ENCODE data around the gene FOXP4.

Gene FOXP4

DNA sequence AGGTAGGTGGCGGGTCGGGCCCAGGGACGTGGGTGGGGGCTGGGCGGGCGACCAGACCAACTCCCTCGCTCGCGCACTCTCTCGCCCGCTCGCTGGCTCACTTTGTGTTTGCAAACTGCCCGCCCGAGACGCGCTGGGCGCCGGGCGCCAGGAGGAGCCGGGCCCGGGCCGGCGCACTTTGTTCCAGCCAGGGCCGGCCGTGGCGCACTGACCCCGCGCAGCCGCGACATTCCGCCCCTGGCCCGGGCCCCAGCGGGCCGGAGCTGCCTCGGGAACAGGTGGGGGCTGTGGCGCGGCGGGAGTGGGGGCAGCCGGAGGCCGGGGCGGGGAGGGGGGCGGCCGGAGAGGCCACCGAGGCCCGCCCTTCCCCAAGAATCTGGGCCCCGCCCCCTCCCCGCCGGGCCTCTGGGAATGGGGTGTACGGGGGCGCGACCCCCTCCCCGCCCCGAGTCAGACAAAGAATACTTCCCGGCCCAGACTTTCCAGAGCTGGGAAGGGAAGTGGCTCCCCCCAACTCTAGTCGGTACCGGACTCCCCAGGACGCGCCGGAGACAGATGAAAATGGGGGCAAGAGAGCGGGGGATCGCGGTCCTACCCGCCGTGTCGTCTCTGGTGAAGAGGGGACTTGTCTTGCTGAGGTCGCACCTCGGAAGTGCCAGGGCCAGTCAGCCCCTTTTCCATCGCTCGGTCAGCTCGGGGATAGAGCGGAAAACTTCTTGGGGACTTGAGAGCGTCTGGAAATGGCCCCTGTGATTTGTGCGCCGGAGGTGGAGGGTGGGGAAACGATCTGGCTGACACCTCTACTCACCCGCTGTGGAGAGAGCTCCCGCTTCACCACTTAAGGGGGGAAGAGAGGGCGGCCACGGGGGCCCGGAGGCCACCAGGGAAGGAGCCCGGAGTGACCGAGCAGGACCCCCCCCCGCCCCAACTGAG, 951 bp downstream of the FOXP4 start:
- DNase-seq (ENCODE audit: low read depth in 2 of 2) = no peak

DNA sequence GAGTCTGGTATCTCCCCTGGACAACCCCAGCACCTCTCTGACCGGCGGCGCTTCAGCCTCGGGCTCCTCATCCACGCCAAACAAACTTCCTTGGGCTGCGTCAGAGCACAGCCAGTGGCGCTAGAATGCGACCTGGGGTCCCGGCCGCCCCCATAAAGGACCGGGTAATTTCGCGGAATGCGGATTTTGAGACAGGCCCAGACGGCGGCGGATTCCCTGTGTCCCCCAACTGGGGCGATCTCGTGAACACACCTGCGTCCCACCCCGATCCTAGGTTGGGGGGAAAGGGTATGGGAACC, 1.6 kb downstream of the FOXP4 start:
- no peak for DNase-seq (ENCODE audit: low read depth in 2 of 2)

DNA sequence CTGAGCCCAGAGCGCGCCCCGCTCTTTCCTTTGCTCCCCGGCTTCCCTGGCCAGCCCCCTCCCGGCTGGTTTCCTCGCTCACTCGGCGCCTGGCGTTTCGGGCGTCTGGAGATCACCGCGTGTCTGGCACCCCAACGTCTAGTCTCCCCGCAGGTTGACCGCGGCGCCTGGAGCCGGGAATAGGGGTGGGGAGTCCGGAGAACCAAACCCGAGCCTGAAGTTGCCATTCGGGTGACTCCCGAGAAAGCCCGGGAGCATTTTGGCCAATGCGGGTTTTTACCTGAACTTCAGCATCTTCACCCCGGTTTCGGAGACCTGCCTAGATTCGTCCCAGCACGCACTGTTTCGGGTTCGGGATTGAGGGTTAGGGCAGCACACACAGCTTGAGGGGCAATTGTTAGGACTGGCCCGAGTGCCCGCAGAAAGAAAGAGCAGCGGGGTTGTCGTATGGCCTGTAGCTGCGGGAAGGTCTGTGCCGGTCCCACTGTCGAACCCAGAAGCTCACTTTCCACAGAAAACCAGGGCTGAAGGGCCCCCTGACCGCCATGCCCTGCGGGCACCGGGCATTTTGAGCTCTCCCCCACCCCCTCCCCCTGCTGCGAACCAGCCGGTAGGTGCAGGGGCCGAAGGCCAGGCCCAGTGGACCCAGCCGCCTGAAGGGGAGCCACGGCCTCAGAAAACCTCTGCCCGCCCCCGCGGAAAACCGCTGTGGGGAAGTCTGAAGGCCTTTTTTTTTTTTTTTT, 2.1 kb downstream of the FOXP4 start:
- DNase-seq (ENCODE audit: low read depth in 2 of 2) = no peak

DNA sequence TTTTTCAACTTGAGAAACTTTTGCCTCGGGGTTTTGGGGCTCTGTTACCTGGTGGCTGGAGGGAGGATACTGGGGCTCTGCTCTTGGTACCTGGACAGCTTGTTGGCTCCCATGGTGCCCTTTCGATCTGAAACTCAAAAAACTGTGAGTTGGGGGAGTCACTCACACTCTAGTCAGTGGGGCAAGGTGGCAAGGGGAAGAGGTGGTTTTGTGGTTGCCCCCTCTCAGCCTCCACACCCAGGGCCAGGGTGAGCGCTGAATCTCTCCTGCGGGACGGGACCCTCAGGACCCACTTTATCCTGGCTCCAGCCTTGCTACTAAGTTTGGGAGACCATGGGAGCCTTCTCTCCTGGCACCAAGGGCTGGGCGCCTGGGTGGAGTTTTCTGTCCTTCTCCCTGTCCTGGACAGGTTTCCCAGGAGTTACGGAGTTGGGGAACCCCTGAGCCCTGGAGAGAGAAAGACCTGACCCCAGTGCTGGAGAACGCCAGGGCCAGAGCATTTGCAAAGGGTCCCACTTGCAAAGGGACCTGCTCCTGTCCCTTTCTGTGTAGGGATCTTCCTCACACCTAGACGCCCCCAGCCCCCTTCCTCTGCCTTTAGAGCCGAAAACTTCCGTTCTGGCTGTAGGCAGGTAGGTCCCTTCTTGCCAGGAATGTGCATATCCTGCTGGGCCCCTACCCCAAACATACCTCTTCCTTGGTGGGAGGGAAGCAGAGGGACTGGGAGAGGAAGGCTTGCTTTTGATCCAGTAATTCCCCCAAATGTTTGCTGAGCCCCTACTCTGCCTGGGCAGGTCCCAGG, 2.9 kb downstream of the FOXP4 start:
- DNase-seq (ENCODE audit: low read depth in 2 of 2) = no peak

DNA sequence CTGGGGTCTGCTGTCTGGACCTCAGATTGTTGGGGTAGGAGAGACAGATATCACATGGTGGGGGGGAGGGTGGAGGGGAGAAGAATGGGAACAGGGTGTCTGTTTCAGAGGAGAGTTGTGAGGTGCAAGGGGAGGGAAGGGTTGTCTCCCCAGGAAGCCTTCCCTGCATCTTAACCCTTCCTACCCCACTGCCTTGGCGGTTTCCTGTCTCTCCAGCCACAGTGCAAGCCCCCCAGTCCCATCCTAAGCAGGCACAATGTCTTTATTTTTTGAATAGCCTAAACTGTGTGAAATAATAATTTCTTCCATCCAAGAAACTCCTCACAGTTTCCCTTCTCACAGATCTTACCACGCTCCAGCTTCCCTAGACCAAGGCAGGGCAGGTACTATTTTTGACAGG, 3.5 kb downstream of the FOXP4 start:
- DNase-seq (ENCODE audit: low read depth in 2 of 2) = no peak

DNA sequence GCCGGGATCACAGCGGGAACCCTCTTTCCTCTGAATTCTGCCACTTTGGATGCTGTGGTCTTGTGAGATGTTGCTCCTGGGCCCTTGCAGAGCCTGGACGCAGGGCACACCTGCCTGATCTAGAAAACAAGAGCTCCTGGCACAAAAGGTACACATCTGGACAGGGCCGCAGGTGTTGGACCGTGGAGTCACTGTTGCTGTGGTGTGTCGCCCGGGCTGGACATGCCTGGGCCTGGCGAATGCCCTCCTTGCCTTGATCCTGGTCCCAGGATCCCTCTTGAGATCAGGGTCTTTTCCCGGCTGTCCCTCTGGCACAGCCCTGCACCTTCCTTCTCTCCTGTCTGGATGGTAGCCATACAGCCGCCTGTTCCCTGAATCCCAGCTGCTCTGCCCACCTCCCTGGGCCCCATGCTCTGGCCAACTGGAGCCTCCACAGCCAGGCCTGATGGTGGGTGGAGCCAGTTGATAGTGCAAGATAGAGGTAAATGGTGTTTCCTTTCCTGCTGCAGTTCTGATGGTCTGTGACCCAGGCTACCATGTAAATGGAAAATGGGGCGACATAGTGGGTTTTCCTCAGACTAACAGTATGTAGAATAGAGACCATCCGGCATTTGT, 5.0 kb downstream of the FOXP4 start:
- DNase-seq (ENCODE audit: low read depth in 2 of 2) = no peak

DNA sequence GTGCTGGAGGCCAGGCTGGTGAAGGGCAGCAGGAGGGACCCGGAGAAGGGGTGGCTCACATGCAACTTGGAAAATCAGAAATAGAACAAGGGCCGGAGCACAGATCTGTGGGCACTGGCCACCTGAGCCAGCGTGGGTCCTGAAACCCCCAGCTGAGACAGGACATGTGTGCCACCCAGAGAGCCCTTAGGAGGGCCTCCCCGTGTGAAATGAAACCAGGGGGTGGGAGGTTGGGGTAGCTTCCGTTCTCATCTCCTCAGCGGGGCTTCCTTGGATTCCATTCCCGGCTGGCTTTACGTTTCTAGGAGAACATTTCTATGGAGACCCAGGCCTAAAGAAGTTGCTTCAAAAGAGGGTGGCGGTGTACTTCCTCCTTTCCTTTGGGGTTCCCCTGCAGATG, 5.7 kb downstream of the FOXP4 start:
- no peak for DNase-seq (ENCODE audit: low read depth in 2 of 2)

DNA sequence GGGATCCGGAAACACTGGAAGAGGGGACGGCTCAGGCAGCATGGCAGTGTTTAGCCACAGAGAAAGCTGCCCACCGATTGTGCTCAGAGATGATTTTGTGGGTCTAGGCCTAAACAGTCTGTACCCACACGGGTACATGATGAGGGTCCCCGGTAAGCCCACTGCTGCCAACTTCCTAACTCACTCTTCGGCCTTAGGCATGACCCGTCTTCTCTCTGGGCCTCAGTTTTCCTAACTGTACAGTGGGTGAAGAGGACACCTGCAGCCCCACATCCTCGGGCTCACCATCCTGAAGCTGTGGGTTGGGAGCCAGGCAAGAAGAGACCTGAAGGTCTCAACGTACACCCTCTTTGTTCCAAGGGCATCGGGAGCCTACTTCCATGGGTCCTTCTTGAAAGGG, 6.5 kb downstream of the FOXP4 start:
- no peak for DNase-seq (ENCODE audit: low read depth in 2 of 2)

DNA sequence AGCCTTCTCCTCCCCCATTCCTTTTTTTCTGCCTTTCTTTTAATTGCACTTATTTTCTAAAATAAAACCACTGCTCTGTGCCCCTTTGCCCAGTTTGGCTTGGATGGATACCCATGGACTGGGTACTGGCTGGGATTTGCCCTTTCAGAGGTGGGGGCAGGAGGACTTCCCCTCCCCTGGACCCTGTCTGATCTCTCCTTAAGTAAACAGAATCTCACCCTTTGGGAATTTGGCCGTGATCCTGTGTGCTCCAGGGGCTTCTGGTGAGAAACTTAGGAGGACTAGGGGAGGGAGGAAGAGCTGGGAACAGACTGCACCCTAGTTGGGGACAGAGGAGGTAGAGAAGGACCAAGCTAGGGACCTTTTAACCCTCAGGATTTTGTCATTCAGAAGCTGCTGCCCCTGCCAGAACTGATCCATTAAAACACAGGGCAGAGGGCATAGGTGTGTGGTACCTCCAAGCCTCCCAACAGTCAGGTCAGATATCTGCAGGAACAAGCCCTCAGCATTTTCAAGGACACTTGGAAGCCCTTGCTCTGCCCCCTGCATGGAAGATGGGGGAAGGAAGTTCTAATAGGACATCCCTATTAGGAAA, 7.3 kb downstream of the FOXP4 start:
- DNase-seq (ENCODE audit: low read depth in 2 of 2) = no peak

DNA sequence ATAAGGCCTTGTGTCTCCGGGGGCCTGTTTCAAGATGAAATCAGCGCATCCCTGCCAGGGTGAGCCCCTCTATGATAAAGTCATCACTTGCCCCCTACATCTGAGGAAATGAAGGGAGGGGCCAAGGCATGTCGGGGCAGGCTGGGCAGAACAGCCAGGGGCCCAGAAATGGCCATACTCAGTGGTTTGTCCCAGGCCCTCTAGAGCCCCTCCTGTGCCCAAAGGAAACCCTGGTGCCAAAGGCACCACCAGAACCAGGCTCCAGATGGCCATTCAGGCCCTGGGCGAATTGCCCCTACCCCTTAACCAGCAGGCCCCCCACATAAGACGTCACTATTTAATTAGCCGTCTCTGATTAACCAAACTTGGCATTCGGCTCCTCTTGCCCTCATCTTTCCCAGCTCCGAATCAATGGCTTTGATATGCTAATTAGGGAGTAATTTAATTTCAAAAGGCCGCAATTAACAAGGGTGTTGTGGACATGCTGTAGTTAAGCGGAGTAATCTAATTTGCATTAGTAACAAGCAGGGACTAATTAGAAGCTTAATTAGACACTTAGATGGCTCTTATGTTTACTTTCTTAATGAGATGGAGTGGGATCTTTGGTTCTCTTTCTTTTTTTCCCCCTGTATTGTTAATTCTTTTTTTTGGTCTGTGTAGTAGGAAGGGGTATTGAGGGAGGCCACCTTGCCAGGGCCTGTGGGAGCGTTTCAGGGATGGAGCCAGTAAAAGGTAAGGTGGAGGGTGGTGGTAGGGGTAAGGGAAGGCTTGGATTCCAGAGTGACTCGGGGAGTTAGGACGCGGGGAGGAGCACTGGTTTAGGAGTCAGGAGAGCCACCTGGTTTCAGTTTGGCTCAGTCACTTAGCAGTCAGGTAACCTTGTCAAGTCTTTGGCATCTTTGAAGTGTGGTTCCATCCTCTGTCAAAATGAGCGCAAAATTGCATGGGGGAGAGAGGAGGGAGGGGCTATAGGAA, 9.4 kb downstream of the FOXP4 start:
- no peak for DNase-seq (ENCODE audit: low read depth in 2 of 2)

DNA sequence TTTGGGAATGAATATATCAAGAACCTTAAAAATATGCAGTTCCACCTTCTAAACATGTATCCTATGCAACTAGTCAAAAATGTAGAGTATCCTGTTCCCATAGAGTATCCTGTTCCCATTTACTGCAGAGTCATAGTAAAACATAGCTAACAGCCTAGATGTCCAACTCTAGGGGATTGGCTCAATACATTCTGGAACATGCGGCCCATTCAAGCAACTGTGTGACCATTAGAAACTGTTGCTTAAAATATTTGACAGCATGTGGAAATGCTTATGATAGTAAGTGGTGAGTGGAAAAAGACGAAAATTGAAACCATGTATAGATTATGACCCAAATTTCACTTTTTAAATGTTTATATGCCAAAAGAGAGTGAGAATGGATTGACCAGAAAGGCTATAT, 11.2 kb downstream of the FOXP4 start:
- no peak for DNase-seq (ENCODE audit: low read depth in 2 of 2)

DNA sequence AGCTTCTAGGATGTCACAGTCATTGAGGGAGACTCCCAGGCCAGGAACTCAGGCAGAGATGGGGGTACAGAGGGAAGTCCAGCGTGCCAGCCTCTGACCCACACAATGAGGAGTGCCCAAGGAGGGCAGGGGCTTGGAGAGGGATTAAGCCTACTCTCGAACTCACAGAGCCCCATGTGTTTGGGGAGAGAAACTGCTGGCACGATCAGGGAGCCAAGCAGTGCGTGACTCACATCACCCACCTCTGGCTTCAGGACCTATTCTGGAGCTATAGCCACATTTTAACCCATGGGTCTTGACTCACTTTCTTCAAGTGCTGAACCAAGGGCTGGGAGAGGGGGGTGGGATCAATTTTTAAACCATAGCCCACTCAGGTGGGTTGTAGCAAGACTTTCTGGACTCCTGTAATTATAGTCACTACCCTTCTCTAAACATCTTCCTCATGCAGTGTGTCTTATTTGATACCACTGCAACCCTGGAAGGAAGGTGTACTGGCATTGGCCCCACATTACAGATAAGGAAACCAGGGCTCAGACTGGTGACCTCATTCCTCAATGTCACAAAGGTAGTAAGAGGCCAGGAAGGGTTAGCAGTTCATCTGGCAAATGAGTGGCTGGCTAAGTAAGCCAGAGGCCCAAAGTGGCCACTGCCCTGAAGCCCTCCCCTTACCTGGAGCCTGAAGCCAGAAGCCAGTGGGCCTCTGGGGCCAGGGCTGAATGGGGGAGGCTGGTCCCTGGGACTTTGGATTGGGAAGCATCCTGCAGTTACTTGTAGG, 12.0 kb downstream of the FOXP4 start:
- no peak for DNase-seq (ENCODE audit: low read depth in 2 of 2)

DNA sequence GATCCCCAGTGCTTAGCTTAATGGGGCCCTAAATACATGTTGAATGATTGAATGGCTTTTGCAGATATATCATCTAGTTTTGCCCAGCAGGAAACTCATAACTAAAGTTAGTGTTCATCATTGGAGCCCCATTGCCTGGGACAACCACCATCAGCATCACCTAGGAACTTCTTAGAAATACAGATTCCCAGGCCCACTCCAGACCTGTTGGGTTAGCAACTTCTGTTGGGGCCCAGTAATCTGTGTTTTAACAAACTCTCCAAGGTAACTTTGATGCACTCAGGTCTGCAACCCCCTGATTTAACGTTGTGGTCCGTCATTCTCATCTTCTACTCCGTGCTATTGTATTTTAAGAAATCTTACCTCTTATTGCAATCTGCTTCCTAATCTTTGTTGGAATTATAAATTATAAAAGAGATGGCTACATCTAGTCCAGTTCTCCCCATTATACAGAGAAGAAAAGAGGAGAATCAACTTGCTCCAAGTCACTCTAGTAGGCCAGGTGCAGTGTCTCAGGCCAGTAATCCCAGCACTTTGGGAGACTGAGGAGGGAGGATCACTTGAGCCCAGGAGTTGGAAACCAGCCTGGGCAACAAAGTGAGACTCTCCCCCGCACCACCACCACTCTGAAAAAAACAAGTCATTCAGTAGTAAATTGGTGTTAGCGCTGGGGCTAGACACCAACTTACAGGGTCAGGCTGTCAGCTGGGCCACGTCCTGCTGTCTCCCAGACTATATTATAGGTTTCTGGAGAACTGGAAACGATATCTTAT, 13.7 kb downstream of the FOXP4 start:
- DNase-seq (ENCODE audit: low read depth in 2 of 2) = no peak

DNA sequence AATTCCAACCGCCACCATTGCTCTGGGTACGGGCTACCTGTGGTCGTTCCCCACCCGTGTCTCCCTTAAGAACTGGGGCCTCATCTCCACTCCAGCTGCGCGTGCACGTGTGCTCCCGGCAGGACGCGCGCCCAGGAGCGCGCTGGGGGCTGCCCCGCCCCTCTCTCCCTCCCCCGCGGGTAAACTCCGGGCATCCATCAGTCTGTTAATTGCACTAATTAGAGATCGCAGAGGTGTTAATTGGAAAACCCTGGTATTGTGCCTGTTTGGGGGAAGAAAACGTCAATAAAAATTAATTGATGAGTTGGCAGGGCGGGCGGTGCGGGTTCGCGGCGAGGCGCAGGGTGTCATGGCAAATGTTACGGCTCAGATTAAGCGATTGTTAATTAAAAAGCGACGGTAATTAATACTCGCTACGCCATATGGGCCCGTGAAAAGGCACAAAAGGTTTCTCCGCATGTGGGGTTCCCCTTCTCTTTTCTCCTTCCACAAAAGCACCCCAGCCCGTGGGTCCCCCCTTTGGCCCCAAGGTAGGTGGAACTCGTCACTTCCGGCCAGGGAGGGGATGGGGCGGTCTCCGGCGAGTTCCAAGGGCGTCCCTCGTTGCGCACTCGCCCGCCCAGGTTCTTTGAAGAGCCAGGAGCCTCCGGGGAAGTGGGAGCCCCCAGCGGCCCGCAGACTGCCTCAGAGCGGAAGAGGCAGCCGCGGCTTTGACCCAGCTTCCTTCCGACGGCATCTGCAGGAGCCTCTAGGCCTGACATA, 14.4 kb downstream of the FOXP4 start:
- DNase-seq (ENCODE audit: low read depth in 2 of 2) = no peak

DNA sequence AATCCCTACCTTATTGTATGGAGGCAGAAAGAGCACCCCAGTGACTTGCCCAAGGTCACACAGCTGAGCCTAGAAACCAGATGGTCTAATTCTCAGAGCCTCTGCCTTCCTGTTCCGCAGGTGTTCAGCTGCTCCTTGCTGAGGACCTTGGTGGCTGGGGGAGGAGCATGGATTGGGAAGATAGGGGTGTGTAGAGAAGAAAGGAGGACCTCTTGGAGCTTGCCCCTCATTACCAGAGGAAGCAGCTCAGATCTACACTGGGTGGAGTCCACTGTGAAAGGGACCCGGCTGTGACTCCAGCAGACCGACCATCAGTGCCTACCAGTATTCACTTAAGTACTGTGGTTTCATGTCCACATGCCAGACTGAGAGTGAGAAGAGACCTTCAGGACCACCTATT, 15.2 kb downstream of the FOXP4 start:
- DNase-seq (ENCODE audit: low read depth in 2 of 2) = no peak

DNA sequence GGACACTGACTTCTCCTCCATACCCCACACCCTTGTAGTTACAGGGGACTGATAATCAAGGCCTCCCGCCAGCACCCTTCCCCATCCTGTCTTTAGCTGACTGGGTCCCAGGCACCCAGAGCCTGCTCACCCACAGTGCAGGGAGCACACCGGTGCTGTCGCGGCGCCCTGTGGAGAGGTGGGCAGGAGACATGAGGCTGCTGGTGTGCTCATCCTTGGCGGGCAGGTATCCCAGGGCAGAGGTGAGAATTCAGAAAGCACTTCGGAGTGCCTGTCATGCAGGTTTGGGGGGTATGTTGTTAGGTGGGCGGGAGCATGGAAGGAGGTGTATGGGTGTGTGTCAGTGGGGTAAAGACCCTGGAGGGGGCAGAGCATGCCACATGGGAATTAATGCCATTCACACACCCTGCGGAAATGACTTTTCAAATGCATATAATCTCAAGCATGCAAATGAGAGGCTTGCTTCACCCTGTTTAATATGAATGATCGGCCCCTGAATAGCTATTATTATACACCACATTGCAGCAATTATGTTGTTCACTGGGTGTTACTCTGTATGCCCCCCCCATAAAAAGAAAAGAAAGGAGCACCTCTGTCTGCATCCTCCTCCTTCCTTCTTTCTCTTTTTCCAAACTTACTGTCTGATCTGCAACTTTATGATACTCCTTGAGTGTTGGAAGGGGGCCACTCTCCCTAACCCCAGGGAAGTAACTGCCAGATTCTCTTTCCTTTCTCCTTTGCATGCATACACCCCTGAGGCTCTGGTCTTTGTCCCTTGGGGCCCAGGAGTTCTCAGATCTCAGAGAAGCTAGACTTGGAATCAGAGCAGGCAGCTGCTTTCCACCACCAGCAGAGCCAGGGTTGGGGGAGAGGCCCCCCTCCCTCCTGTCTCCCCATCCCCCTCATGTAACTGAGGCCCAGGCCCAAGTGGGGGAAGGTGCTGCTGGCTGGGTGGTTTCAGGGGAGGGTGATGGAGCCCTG, 16.0 kb downstream of the FOXP4 start:
- no peak for DNase-seq (ENCODE audit: low read depth in 2 of 2)

Measured in fibroblast of skin of left biceps (primary cell).